ENCODE data around the gene OGFOD3. TPM values are rescaled to one million over a fixed set of nuclear protein-coding genes. Genes with fewer than 3 reads are reported as not detected.

OGFOD3 gene
- total RNA-seq, 1 donor from 2014 or later: 27.1 TPM

- intact Hi-C loops (cut with DNase I): no loop called here
- no peaks in the 10 kb centered on the region for H3K27me3 ChIP-seq (ENCODE audit: low read depth)
- no peaks in the 10 kb centered on the region for H3K36me3 ChIP-seq
- H3K9me3 ChIP-seq: no peaks in the 10 kb centered on the region
- ATAC-seq (peak in 1 of 2 donors; percentile 40), DNase-seq (no peak)
- H3K4me1 ChIP-seq: peaks cover 3% of the 10 kb centered on the region
- peak overlapping the region; percentile 24 for H3K27ac ChIP-seq
- no peak for TF ChIP-seq CTCF (IDR thresholded peaks at IDR 0.05)
- H3K4me3 ChIP-seq: no peak overlapping the region
Observed at GRCh38 chr17:82344175-82344907, 74.0 kb downstream of the OGFOD3 start.

- no peak for TF ChIP-seq CTCF (IDR thresholded peaks at IDR 0.05)
- H3K27ac ChIP-seq: no peak overlapping the region
- H3K9me3 ChIP-seq: no peaks in the 10 kb centered on the region
- no peak for DNase-seq
- ATAC-seq: no peak
- intact Hi-C loops (cut with DNase I): no loop called here
- no peak overlapping the region for H3K4me3 ChIP-seq
- H3K4me1 ChIP-seq: peaks cover 10% of the 10 kb centered on the region
- H3K27me3 ChIP-seq (ENCODE audit: low read depth): no peaks in the 10 kb centered on the region
- H3K36me3 ChIP-seq: no peaks in the 10 kb centered on the region
Observed at GRCh38 chr17:82343560-82343959, 74.8 kb downstream of the OGFOD3 start.

GRCh38 chr17:82342361-82343079, 75.9 kb downstream of the OGFOD3 start:
- peaks cover 10% of the 10 kb centered on the region for H3K4me1 ChIP-seq
- ATAC-seq: no peak
- H3K9me3 ChIP-seq: no peaks in the 10 kb centered on the region
- no peak overlapping the region for H3K4me3 ChIP-seq
- no peak for DNase-seq
- no peak overlapping the region for H3K27ac ChIP-seq
- H3K27me3 ChIP-seq (ENCODE audit: low read depth): no peaks in the 10 kb centered on the region
- intact Hi-C loops (cut with DNase I): no loop called here
- no peak for TF ChIP-seq CTCF (IDR thresholded peaks at IDR 0.05)
- no peaks in the 10 kb centered on the region for H3K36me3 ChIP-seq

GRCh38 chr17:82339634-82340580, 78.5 kb downstream of the OGFOD3 start:
- Histone ChIP-seq H3K4me3 (peak overlapping the region; percentile 34), H3K27ac (peak overlapping the region; percentile 69), H3K27me3 (ENCODE audit: low read depth) (no peaks in the 10 kb centered on the region), H3K9me3 (no peaks in the 10 kb centered on the region), H3K36me3 (no peaks in the 10 kb centered on the region), H3K4me1 (peaks cover 23% of the 10 kb centered on the region)
- DNase-seq (peak; percentile 67), ATAC-seq (peak; percentile 20 to 76)
- intact Hi-C loops (cut with DNase I): no loop called here
- no peak for TF ChIP-seq CTCF (IDR thresholded peaks at IDR 0.05)

Other genes with a start within 250 kb of the OGFOD3 start
- 63.4 TPM for gene CCDC57, start 205.7 kb downstream of the OGFOD3 start, total RNA-seq
- gene SLC16A3, start 189.5 kb downstream of the OGFOD3 start, total RNA-seq: 81.9 TPM
- gene CSNK1D, start 144.9 kb downstream of the OGFOD3 start, total RNA-seq: 146 TPM
- gene CD7, start 101.0 kb downstream of the OGFOD3 start, total RNA-seq: 7.1 TPM
- 44.5 TPM for gene SECTM1, start 84.8 kb downstream of the OGFOD3 start, total RNA-seq
- gene TEX19, start 59.3 kb downstream of the OGFOD3 start, total RNA-seq: not detected
- gene UTS2R, start 46.8 kb downstream of the OGFOD3 start, total RNA-seq: not detected
- 60.2 TPM for gene HEXD, start 239 bp downstream of the OGFOD3 start, total RNA-seq
- 132 TPM for gene CYBC1, start 32.2 kb upstream of the OGFOD3 start, total RNA-seq
- gene NARF, start 40.2 kb upstream of the OGFOD3 start, total RNA-seq: 54.9 TPM
- gene FOXK2, start 101.1 kb upstream of the OGFOD3 start, total RNA-seq: 60.1 TPM
- gene WDR45B, start 229.9 kb upstream of the OGFOD3 start, total RNA-seq: 66.1 TPM

All from lower lobe of right lung (tissue), 2 donors.